GM23338 (cell line): Measurements from ENCODE around the gene BRD7.

Source experiments
- CTCF ChIP-seq, 2 experiments: fragments of 200-600 bp in 1 of 2; sonication (generic) in 1 of 2; conservative IDR thresholded peaks; 2 replicates each; pipeline versions ENCODE4 v1.5.1 to v1.6.1; 2016 to 2017; ENCODE audit warnings: antibody characterized with exemption in 2 of 2, low read depth in 2 of 2, mild to moderate bottlenecking in 2 of 2, moderate library complexity in 1 of 2
- POLR2AphosphoS5 ChIP-seq: IDR thresholded peaks from 2 replicates; pipeline ENCODE4 v1.6.1; 2016; ENCODE audit warnings: antibody characterized with exemption, low read depth

- no peak for TF ChIP-seq POLR2AphosphoS5
- TF ChIP-seq CTCF (conservative IDR thresholded peaks at IDR 0.05; ENCODE audit: low read depth in 2 of 2) = no peak
These were observed 19.7 kb upstream of the BRD7 start for GRCh38 chr16:50388496-50388895.
